Hepatocyte (in vitro differentiated cells): ENCODE results near the gene QSOX2. TPM values are rescaled to one million over a fixed set of nuclear protein-coding genes. Genes with fewer than 3 reads are reported as not detected.

Experiments
- DNase-seq: peaks from one replicate; pipeline ENCODE4 v3.0.0-alpha.2; 2016; ENCODE audit warnings: low spot score
- H2AFZ ChIP-seq: fragments of 200-600 bp; sonication (generic); 2 replicates; pipeline ENCODE4 v1.6.0; 2016; ENCODE audit warnings: antibody characterized with exemption, mild to moderate bottlenecking
- H3K27ac ChIP-seq: fragments of 200-600 bp; sonication (generic); 2 replicates; pipeline ENCODE4 v1.5.1; 2016; ENCODE audit warnings: mild to moderate bottlenecking
- H3K27me3 ChIP-seq: fragments of 200-600 bp; sonication (generic); 2 replicates; pipeline ENCODE4 v1.6.1; 2016
- H3K36me3 ChIP-seq: fragments of 200-600 bp; sonication (generic); replicated peaks from 2 replicates; pipeline ENCODE4 v1.5.1; 2016; ENCODE audit warnings: low read depth; ENCODE audit not compliant: insufficient read depth
- H3K4me1 ChIP-seq: fragments of 200-600 bp; sonication (generic); 2 replicates; pipeline ENCODE4 v1.5.1; 2016; ENCODE audit warnings: mild to moderate bottlenecking, moderate library complexity; ENCODE audit not compliant: insufficient read depth
- H3K4me2 ChIP-seq: fragments of 200-600 bp; sonication (generic); 2 replicates; pipeline ENCODE4 v1.6.0; 2016
- H3K4me3 ChIP-seq: fragments of 200-600 bp; sonication (generic); 2 replicates; pipeline ENCODE4 v1.5.1; 2016; ENCODE audit warnings: mild to moderate bottlenecking
- H3K79me2 ChIP-seq: fragments of 200-600 bp; sonication (generic); 2 replicates; pipeline ENCODE4 v1.6.0; 2017; ENCODE audit warnings: mild to moderate bottlenecking
- H3K9me2 ChIP-seq: fragments of 200-600 bp; sonication (generic); replicated peaks from 2 replicates; pipeline ENCODE4 v1.6.0; 2017; ENCODE audit warnings: mild to moderate bottlenecking; ENCODE audit not compliant: insufficient read depth
- H3K9me3 ChIP-seq: fragments of 200-600 bp; sonication (generic); 2 replicates; pipeline ENCODE4 v1.5.1; 2016; ENCODE audit warnings: low read depth, mild to moderate bottlenecking
- H4K20me1 ChIP-seq: fragments of 200-600 bp; sonication (generic); 2 replicates; pipeline ENCODE4 v1.6.0; 2016; ENCODE audit warnings: mild to moderate bottlenecking; ENCODE audit not compliant: insufficient read depth, poor library complexity, severe bottlenecking
- EZH2 ChIP-seq: fragments of 200-600 bp; sonication (generic); IDR thresholded peaks from 2 replicates; pipeline ENCODE4 v1.6.1; 2016; ENCODE audit warnings: antibody characterized with exemption, mild to moderate bottlenecking, borderline replicate concordance
- EZH2phosphoT487 ChIP-seq: fragments of 200-600 bp; sonication (generic); IDR thresholded peaks from one replicate; pipeline ENCODE4 v1.6.1; 2018; ENCODE audit warnings: antibody characterized with exemption, mild to moderate bottlenecking, low read depth, moderate library complexity; ENCODE audit not compliant: unreplicated experiment, severe bottlenecking
- WGBS: methylation state at CpG from one replicate; pipeline ENCODE4 v1.1.6; 2016; ENCODE audit warnings: low lambda C conversion rate; ENCODE audit errors: missing lambda C conversion rate; 5-methylcytosine and 5-hydroxymethylcytosine counted together
- polyA plus RNA-seq: library from polyadenylated mRNA; unstranded; fragments of >200 nt; fragmentation: Nextera tagmentation; extraction: Ambion mirVana; gene quantifications from 2 replicates; pipeline ENCODE4 v1.2.1, GENCODE V29; 2016
- total RNA-seq: library from RNA; depleted of rRNA; stranded (reverse); fragments of >200 nt; gene quantifications from 2 replicates; pipeline ENCODE4 v1.2.3, GENCODE V29; 2014
- TF ChIP-seq, protein P1 (sequence below): fragments of 200-600 bp; sonication (generic); IDR thresholded peaks from 2 replicates; pipeline ENCODE4 v1.5.1; 2016; ENCODE audit warnings: antibody characterized with exemption, mild to moderate bottlenecking; ENCODE audit not compliant: poor library complexity

The QSOX2 gene
- total and polyA plus RNA-seq, 2 experiments from 2014 or later = 3.3 to 11.0 TPM

DNA sequence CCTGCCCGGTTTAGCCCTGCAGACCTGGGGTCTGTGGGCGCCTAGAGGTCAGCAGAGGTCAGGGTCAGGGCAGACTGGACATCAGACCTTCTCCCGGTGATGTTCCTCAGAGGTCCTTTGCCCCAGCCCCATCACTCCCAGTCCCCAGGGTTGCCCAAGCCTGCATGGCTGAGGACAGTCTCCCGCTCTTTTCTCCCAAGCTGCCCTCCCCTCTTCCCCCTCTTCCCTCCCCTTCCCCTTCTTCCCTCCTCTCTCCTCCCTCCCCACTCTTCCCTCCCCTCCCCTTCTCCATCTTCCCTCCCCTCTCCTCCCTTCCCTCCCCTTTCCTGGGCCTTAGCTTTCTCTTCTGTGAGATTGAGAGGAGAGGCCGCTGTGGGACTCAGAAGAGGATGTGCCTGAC is 51.1 kb downstream of the QSOX2 start:
- no peak for DNase-seq

DNA sequence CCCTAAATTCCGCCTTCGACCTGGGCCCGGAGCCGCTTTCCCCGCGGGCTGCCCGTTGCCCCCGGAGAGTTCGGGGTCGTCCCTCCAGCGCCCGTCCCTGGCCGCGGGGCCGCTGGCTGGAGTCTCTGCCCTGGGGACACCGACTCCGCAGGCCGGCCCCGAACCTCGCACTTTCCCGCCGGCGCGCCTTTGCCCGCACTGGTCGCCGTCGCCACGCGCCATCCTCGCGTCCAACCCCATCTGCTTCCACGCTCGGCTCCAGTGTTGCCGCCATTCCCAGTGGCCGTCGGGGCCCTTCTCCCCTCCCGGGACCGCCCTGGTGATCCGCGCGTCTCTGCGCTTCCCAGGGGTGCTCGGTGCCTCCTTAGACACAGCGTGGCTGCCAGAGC is 51.7 kb downstream of the QSOX2 start:
- Histone ChIP-seq H3K79me2 (no peaks in the 10 kb centered on the region), H3K4me2 (no peak overlapping the region), H3K27me3 (peaks cover 85% of the 10 kb centered on the region), H3K9me2 (no peaks in the 10 kb centered on the region), H3K9me3 (no peaks in the 10 kb centered on the region), H3K36me3 (no peaks in the 10 kb centered on the region), H3K27ac (no peak overlapping the region), H2AFZ (no peak overlapping the region), H3K4me3 (no peak overlapping the region), H4K20me1 (no peaks in the 10 kb centered on the region), H3K4me1 (no peaks in the 10 kb centered on the region)
- 2% methylated on average over 24 of the region's 45 CpGs for WGBS
- DNase-seq = no peak
- peak; percentile 82 for TF ChIP-seq EZH2
- TF ChIP-seq EZH2phosphoT487 = peak; percentile 78
- TF ChIP-seq, protein P1, sequence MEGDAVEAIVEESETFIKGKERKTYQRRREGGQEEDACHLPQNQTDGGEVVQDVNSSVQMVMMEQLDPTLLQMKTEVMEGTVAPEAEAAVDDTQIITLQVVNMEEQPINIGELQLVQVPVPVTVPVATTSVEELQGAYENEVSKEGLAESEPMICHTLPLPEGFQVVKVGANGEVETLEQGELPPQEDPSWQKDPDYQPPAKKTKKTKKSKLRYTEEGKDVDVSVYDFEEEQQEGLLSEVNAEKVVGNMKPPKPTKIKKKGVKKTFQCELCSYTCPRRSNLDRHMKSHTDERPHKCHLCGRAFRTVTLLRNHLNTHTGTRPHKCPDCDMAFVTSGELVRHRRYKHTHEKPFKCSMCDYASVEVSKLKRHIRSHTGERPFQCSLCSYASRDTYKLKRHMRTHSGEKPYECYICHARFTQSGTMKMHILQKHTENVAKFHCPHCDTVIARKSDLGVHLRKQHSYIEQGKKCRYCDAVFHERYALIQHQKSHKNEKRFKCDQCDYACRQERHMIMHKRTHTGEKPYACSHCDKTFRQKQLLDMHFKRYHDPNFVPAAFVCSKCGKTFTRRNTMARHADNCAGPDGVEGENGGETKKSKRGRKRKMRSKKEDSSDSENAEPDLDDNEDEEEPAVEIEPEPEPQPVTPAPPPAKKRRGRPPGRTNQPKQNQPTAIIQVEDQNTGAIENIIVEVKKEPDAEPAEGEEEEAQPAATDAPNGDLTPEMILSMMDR = no peak

More for the DNA sequence above, 51.1 kb downstream of the QSOX2 start:
- no peaks in the 10 kb centered on the region for H3K9me2 ChIP-seq
- H3K79me2 ChIP-seq = no peaks in the 10 kb centered on the region
- H3K36me3 ChIP-seq = no peaks in the 10 kb centered on the region
- no peaks in the 10 kb centered on the region for H3K9me3 ChIP-seq
- peaks cover 90% of the 10 kb centered on the region for H3K27me3 ChIP-seq
- no peak overlapping the region for H3K4me3 ChIP-seq
- no peaks in the 10 kb centered on the region for H4K20me1 ChIP-seq
- H3K27ac ChIP-seq = no peak overlapping the region
- H3K4me1 ChIP-seq = no peaks in the 10 kb centered on the region
- H3K4me2 ChIP-seq = no peak overlapping the region
- WGBS = 27% methylated on average over 4 of the region's 5 CpGs
- TF ChIP-seq EZH2 = no peak
- TF ChIP-seq, protein P1 = no peak
- TF ChIP-seq EZH2phosphoT487 = no peak
- no peak overlapping the region for H2AFZ ChIP-seq

DNA sequence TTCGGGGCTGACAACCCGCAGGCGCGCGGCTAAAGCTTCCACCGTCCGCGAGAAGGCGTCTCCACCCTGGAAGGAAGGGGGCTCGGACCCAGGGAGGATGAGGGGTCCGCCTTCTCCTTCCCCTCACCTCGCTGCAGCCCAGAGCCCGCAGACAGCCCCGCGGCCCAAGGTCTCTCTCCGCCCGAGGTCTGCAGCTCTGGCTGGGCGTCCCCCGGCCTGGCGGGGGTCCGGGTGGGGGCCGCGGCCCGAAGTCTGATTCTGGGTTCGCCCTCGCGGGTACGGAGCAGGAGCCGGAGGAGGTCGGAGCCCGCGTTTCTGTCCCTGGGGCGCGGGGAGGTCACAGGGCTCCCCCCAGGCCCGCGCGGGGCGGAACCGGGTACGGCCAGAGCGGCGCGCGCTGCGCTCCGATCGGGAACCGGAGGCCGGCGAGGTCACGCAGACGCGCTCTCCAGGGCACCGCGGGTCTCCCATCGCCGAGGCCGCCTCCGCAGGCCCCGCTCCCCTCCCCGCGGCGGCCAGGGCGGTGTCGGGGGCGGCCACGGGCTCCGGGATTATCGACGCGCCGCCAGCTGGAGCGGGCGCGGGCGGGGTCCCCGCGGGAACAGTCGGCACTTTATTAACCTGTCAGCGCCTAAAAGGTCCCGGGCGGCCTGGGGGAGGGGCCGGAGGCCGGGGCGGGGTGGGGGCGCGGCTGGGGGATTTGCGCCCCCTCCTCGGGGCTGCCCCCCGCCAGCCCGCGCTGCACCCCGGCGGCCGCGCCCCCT is 52.3 kb downstream of the QSOX2 start:
- Histone ChIP-seq H3K36me3 (no peaks in the 10 kb centered on the region), H3K4me3 (no peak overlapping the region), H2AFZ (no peak overlapping the region), H3K79me2 (no peaks in the 10 kb centered on the region), H3K9me3 (no peaks in the 10 kb centered on the region), H3K9me2 (no peaks in the 10 kb centered on the region), H3K27me3 (peaks cover 80% of the 10 kb centered on the region), H3K27ac (no peak overlapping the region), H3K4me1 (no peaks in the 10 kb centered on the region), H3K4me2 (peak overlapping the region; percentile 44), H4K20me1 (no peaks in the 10 kb centered on the region)
- WGBS = 5% methylated on average over 39 of the region's 96 CpGs
- DNase-seq = no peak
- TF ChIP-seq EZH2 = peak; percentile 93
- TF ChIP-seq, protein P1 = no peak
- peak; percentile 92 for TF ChIP-seq EZH2phosphoT487
